ENCODE results near the gene ZNF653.

The ZNF653 gene

DNA sequence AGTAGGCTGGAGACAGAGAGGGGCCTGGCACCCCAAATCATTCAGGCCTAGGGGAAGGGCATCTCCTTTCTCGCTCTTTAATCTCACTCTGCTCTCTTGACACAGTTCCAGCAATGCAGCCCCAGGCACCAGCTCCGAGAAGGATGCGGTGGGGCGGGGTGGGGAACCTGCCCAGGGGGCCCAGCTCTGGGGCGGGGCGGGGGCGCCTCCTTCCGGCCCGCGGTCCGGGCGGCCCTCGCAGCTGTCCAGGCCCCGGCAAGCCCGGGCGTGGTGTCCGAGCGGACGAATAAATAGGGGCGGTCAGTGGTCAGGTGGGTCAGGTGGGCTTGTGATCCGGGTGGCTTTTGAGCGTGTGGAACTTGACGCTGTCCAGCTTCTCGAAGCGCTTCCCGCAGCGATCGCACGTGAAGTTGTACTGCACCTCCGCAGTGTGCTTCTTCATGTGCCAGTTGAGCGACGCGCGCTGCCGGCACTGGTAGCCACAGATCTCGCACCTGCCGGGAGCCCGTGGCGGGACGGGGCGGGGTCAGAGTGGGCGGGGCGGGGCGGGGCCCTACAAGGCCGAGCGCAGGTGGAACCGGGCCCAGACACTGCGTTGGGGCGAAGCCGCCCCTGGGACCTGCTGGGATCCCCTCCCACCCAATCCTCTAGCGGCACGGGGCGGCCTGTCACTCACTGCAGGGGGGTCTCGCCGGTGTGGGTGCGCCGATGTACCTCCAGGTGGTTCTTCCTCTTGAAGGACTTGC lies 22.1 kb downstream of the ZNF653 start:
- no peak overlapping the region for H3K4me3 ChIP-seq
- H3K9me3 ChIP-seq = no peaks in the 10 kb centered on the region
- H3K27me3 ChIP-seq = peaks cover 16% of the 10 kb centered on the region
- peak overlapping the region; percentile 92 for H3K4me2 ChIP-seq
- H3K36me3 ChIP-seq = peaks cover 16% of the 10 kb centered on the region
- H3K27ac ChIP-seq = no peak overlapping the region
- H3K4me1 ChIP-seq = peaks cover 39% of the 10 kb centered on the region
- H3K9ac ChIP-seq = no peak overlapping the region
- 0 out of 2 replicates have a peak, but pooled peaks cover 12% of the 10 kb centered on the region for H4K20me1 ChIP-seq
- no peak for TF ChIP-seq Cebpa-rat (IDR thresholded peaks at IDR 0.05)

GRCh38 chr19:11482384-11483050 lies 23.1 kb downstream of the ZNF653 start:
- Histone ChIP-seq H3K27me3 (peaks cover 16% of the 10 kb centered on the region), H3K4me3 (peak overlapping the region; percentile 67), H3K36me3 (peaks cover 14% of the 10 kb centered on the region), H3K4me1 (peaks cover 39% of the 10 kb centered on the region), H4K20me1 (0 out of 2 replicates have a peak, but pooled peaks cover 12% of the 10 kb centered on the region), H3K4me2 (peak overlapping the region; percentile 92), H3K27ac (peak overlapping the region; percentile 61; the same call in 1 of the 2 replicates), H3K9ac (peak overlapping the region; percentile 60; the same call in 1 of the 2 replicates), H3K9me3 (no peaks in the 10 kb centered on the region)
- TF ChIP-seq Cebpa-rat (IDR thresholded peaks at IDR 0.05) = no peak

DNA sequence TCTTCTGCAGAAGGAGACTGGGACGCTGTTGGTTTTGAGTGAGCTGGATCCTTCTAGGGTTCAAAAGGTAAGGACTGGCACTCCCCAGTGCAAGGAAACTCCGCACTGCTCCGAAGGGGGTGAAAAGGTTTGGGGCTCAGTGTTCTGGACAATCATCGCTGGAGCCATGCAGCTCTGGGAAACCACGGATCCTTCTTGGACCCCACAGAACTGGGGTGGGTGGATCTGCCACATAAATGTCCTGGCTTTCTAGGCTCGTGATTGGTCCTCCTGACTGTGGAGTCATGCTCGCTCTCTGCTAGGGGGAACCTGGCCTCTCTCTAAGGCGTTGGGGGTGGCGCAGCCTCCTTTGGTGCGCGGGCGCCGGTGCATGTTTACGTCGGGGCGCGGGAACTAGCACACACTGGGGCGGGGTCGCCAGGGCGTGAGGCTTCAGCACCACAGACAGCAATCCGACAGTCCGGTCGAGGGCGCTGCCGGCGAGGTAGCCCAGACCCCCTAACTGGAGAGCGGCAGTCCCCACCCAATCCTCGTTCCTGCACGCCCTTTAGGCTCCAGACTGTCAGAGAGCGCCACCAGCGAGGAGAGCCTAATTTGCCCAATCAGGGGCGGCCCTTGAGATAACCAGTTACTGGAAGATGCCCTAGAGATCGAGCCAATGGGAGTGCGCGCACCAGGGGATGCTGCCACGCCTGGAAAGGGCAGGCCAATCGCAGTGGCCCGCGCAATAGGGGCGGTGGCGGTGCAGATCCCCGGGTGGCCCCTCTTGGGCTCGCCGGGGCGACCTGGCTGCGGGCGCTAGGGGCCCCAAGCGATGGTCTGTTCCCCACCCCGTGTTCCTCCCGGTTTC lies 23.9 kb downstream of the ZNF653 start:
- Histone ChIP-seq H4K20me1 (0 out of 2 replicates have a peak, but pooled peaks cover 12% of the 10 kb centered on the region), H3K9me3 (no peaks in the 10 kb centered on the region), H3K4me1 (peaks cover 39% of the 10 kb centered on the region), H3K4me2 (peak overlapping the region; percentile 92), H3K27ac (peak overlapping the region; percentile 61; the same call in 1 of the 2 replicates), H3K36me3 (peaks cover 6% of the 10 kb centered on the region), H3K9ac (peak overlapping the region; percentile 60; the same call in 1 of the 2 replicates), H3K4me3 (peak overlapping the region; percentile 67), H3K27me3 (peaks cover 16% of the 10 kb centered on the region)
- TF ChIP-seq Cebpa-rat (IDR thresholded peaks at IDR 0.05) = no peak

DNA sequence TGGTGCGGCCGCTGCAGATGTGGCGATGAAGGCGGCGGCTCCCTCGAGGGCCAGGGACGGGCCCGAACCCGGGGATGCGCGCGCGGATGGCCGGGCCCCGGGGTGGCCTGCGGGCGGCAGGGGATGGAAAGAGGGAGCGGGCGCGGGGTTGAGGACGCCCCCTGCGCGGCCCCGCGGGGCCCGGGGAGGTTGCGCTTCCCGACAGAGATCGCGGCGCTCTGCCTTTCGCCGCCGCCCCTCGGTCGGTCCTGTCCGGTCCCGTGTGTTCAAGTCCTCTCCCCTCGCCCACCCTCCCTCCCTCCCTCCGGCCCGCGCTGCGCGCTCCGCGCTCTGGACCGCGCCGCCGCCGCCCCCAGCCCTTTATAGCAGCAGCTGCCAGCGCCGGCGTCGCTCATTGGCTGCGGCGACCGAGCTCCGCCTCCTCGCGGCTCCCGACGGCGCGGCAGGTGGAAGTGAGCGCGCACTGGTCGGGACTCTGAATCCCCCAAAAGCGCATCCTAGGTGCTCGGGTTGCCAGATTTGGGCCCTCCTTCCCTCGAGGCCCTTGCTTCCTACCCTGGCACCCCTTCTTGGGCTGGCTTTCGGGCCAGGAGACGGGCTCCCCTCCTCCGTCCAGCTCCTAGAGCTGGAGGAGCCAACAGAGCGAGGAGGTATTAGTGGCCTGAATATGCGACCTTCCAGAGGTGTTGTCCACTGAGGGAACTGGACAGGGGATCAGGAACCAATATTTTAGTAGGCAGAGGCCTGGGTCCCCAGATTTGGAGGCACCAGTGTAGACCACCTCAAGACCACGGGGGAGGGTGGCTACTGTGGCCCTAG lies 24.7 kb downstream of the ZNF653 start, which contains the start of gene ELAVL3:
TSS of gene ELAVL3 (minus strand) at position 332 of the 819 bp plus-strand sequence. CDS start 438 bp downstream, outside the sequence.
- H3K4me2 ChIP-seq = peak within 1 kb of the TSS; percentile 92

DNA sequence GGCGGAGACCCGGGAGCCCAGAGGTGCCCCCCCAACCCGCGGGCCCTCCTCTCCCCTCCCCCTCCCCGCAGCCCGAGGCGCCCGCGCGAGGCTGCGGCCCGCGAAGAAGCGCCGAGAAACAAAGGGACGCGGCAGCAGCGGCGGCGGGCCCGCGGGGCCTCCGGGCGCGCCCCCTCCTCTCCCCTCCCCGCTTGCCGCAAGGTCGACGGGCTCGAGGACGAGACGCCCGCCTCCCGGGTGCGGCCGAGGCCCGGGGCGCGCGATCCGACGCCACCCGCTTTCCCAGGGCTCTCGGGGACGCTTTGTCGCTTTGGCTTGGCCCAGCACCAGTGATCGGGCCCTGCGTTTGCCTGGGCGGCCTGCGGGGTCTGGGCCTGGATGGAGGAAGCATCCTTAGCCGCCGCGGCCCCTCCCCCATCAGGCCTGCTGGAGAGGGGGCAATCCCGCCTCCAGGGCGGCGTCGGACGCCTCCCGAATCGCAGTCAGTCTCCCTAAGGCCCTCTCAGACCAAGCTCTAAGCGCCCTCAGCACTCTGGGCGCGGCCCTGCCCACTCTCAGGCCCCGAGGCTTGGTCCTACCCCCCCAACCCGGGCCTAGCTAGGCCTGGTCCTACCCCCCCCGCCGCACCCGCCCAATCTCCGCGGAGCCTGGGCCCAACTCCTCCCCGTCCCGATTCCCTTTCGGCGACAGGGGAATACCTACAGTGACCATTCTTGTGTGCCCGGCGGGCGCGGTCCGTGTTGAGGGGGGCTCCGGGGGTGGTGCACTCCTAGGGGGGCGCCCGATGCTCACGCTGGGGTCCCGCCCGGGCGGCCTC lies 25.5 kb downstream of the ZNF653 start:
- Histone ChIP-seq H3K4me2 (no peak overlapping the region), H3K27me3 (peaks cover 16% of the 10 kb centered on the region), H3K9ac (no peak overlapping the region), H3K4me3 (no peak overlapping the region), H4K20me1 (0 out of 2 replicates have a peak, but pooled peaks cover 6% of the 10 kb centered on the region), H3K9me3 (no peaks in the 10 kb centered on the region), H3K4me1 (peaks cover 31% of the 10 kb centered on the region), H3K27ac (no peak overlapping the region), H3K36me3 (no peaks in the 10 kb centered on the region)
- no peak for TF ChIP-seq Cebpa-rat (IDR thresholded peaks at IDR 0.05)

More for the DNA sequence above, 24.7 kb downstream of the ZNF653 start, which contains the start of gene ELAVL3:
- Histone ChIP-seq H3K9me3 (no peaks in the 10 kb centered on the region), H3K9ac (no peak within 1 kb of the TSS), H3K27me3 (peaks cover 16% of the 10 kb centered on the region), H3K27ac (no peak within 1 kb of the TSS), H3K4me3 (peak within 1 kb of the TSS; percentile 67), H3K36me3 (no peaks in the 10 kb centered on the region), H4K20me1 (0 out of 2 replicates have a peak, but pooled peaks cover 12% of the 10 kb centered on the region), H3K4me1 (peaks cover 39% of the 10 kb centered on the region)
- no peak for TF ChIP-seq Cebpa-rat (IDR thresholded peaks at IDR 0.05)

GRCh38 chr19:11479090-11479897 lies 26.3 kb downstream of the ZNF653 start:
- no peaks in the 10 kb centered on the region for H4K20me1 ChIP-seq
- H3K27ac ChIP-seq = no peak overlapping the region
- no peak overlapping the region for H3K4me2 ChIP-seq
- H3K9ac ChIP-seq = no peak overlapping the region
- peaks cover 16% of the 10 kb centered on the region for H3K27me3 ChIP-seq
- no peak overlapping the region for H3K4me3 ChIP-seq
- no peak for TF ChIP-seq Cebpa-rat (IDR thresholded peaks at IDR 0.05)
- no peaks in the 10 kb centered on the region for H3K9me3 ChIP-seq
- no peaks in the 10 kb centered on the region for H3K36me3 ChIP-seq
- peaks cover 23% of the 10 kb centered on the region for H3K4me1 ChIP-seq

- Histone ChIP-seq H3K27ac (no peak overlapping the region), H3K4me2 (no peak overlapping the region), H3K36me3 (no peaks in the 10 kb centered on the region), H3K4me1 (peaks cover 18% of the 10 kb centered on the region), H3K9me3 (no peaks in the 10 kb centered on the region), H3K4me3 (no peak overlapping the region), H3K9ac (no peak overlapping the region), H4K20me1 (no peaks in the 10 kb centered on the region), H3K27me3 (peaks cover 16% of the 10 kb centered on the region)
- no peak for TF ChIP-seq Cebpa-rat (IDR thresholded peaks at IDR 0.05)
Observed at GRCh38 chr19:11478167-11479089, 27.2 kb downstream of the ZNF653 start.
